ENCODE measurements around the gene MBP. TPM values are rescaled to one million over a fixed set of nuclear protein-coding genes. Genes with fewer than 3 reads are reported as not detected.

MBP gene
- total and polyA plus RNA-seq, 10 of the 15 experiments (the other 5 are each of a cell fraction or from before 2014, with no cell fraction given): 12.2 to 67.8 (median 42.1) TPM

DNA sequence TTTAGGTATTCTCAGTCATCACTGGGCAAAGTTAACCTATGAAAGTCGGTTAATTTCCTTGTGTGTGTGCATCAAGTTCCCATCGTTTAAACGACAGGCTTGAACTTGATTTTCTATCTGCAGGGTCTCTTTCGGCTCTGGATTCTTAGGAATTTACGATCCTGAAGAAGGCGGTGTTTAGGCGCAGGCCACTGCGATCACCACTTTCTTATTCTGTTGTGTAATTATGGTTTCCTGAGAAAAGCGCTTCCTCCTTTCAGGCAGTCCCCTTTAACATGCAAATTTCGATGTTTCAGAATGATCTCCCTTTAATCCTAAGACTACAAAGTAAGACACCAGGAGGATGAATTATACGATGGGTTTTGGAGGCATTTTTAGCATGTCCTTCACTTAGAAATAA, 27.9 kb upstream of the MBP start:
- ATAC-seq: peak; percentile 47; the same call in 2 of the 3 replicates
- Histone ChIP-seq H4K20me1 (ENCODE audit: control insufficient read depth, insufficient read depth) (no peaks in the 10 kb centered on the region), H3K4me1 (ENCODE audit: control insufficient read depth, insufficient read depth, low read length) (peaks cover 12% of the 10 kb centered on the region), H3K9ac (ENCODE audit: control insufficient read depth, insufficient read depth, low read length) (no peak overlapping the region), H3K4me2 (ENCODE audit: control insufficient read depth, insufficient read depth) (peak overlapping the region; percentile 59), H3K27me3 (replicated peaks in 1 of 2; ENCODE audit: control insufficient read depth in 2 of 2, insufficient read depth in 2 of 2, low read length in 1 of 2) (no peaks in the 10 kb centered on the region), H3K79me2 (ENCODE audit: control insufficient read depth, insufficient read depth, low read length) (no peaks in the 10 kb centered on the region), H3K4me3 (0 out of 2 replicates have a peak overlapping the region, but pooled peaks have one; percentile 5), H3K36me3 (ENCODE audit: control insufficient read depth in 2 of 2, insufficient read depth in 2 of 2, low read length in 1 of 2) (no peaks in the 10 kb centered on the region), H3K27ac (ENCODE audit: control insufficient read depth, insufficient read depth) (no peak overlapping the region), H3K9me3 (replicated peaks; ENCODE audit: control insufficient read depth, insufficient read depth, low read length) (no peaks in the 10 kb centered on the region), H2AFZ (ENCODE audit: control insufficient read depth, low read depth, low read length) (peak overlapping the region; percentile 72)
- ChIA-PET POLR2A (no interaction called here), SMC1A (ENCODE audit: uncharacterized antibody, unreplicated experiment) (no interaction called here), CTCF (no interaction called here), RAD21 (ENCODE audit: unreplicated experiment) (no interaction called here)
- intact Hi-C loops (cut with micrococcal nuclease; ENCODE audit: unreplicated experiment): no loop called here
- DNase-seq (ENCODE audit: low read depth, low spot score): no peak
- TF ChIP-seq POU2F2 (IDR thresholded peaks at IDR 0.05; ENCODE audit: borderline replicate concordance, low read depth, low read length) (0 out of 3 replicates have a peak, but pooled peaks have one; percentile 23), LARP7 (IDR thresholded peaks at IDR 0.05) (no peak), SREBF2 (IDR thresholded peaks at IDR 0.05; ENCODE audit: low read length) (no peak), ZNF592 (IDR thresholded peaks at IDR 0.05) (no peak), RELB (IDR thresholded peaks at IDR 0.05; ENCODE audit: low read depth) (no peak), SPI1 (IDR thresholded peaks at IDR 0.05; ENCODE audit: borderline replicate concordance, insufficient read depth, low read depth, low read length) (peak; percentile 42; the same call in 1 of the 2 replicates), NBN (IDR thresholded peaks at IDR 0.05) (no peak)
- FAIRE-seq: peak; percentile 7
- WGBS (ENCODE audit: insufficient coverage, insufficient replicate concordance, low lambda C conversion rate, missing lambda C conversion rate): 2% methylated on average over 11 of the region's 11 CpGs
- in situ Hi-C loops (cut with MboI): no loop called here
- BruUV-seq (replicated peaks): no TSS peak

All from GM12878 (cell line).